ENCODE data around the gene SCEL.

SCEL gene

DNA sequence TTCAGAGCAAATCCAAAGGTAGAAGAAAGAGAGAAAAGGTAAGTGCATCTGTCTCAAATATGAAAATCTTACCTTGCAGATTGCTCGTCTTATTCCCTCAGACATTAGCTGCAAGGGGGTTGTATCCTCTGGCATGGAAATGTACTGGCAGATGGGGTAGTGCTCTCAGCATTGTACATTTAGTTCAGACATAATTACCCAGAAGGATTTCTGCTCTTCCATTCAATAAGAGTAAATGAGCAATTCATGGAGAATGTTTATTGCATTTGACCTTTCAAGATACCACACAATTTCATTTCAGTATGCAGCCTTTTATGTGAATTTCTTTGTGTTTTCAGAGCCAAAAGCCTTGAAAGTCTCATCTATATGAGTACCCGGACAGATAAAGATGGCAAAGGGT, 63.8 kb downstream of the SCEL start:
- Histone ChIP-seq H3K4me3 (ENCODE audit: low read depth in 1 of 2, low read length in 1 of 2) (no peak overlapping the region), H3K36me3 (no peaks in the 10 kb centered on the region), H3K27ac (no peak overlapping the region), H3K27me3 (no peaks in the 10 kb centered on the region), H3K4me1 (ENCODE audit: control insufficient read depth in 1 of 2, insufficient read depth in 1 of 2, low read depth in 1 of 2, low read length in 1 of 2) (no peaks in the 10 kb centered on the region), H3K9me3 (no peaks in the 10 kb centered on the region)
- TF ChIP-seq, protein P1, sequence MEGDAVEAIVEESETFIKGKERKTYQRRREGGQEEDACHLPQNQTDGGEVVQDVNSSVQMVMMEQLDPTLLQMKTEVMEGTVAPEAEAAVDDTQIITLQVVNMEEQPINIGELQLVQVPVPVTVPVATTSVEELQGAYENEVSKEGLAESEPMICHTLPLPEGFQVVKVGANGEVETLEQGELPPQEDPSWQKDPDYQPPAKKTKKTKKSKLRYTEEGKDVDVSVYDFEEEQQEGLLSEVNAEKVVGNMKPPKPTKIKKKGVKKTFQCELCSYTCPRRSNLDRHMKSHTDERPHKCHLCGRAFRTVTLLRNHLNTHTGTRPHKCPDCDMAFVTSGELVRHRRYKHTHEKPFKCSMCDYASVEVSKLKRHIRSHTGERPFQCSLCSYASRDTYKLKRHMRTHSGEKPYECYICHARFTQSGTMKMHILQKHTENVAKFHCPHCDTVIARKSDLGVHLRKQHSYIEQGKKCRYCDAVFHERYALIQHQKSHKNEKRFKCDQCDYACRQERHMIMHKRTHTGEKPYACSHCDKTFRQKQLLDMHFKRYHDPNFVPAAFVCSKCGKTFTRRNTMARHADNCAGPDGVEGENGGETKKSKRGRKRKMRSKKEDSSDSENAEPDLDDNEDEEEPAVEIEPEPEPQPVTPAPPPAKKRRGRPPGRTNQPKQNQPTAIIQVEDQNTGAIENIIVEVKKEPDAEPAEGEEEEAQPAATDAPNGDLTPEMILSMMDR (IDR thresholded peaks at IDR 0.05): no peak

DNA sequence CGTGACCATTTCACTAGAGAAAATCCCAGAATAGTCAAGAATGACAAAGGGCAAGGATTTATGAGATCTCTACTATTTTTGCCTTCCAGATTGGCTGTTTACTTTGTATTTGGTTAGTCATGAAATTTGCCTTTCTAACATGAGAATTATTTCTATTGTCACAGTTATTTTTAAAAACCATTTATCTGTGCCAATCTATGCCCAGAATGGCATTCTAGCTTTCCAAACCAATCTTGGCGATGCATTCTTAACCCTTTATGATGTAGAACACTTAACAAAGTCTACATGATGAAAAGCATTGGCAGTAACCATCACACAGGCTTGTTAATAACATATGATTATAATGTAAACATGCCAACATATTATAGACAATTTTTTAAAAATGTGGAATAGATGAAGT, 65.2 kb downstream of the SCEL start:
- Histone ChIP-seq H3K4me3 (ENCODE audit: low read depth in 1 of 2, low read length in 1 of 2) (no peak overlapping the region), H3K36me3 (no peaks in the 10 kb centered on the region), H3K4me1 (ENCODE audit: control insufficient read depth in 1 of 2, insufficient read depth in 1 of 2, low read depth in 1 of 2, low read length in 1 of 2) (no peaks in the 10 kb centered on the region), H3K27ac (no peak overlapping the region), H3K27me3 (no peaks in the 10 kb centered on the region), H3K9me3 (no peaks in the 10 kb centered on the region)
- TF ChIP-seq, protein P1 (IDR thresholded peaks at IDR 0.05): no peak

DNA sequence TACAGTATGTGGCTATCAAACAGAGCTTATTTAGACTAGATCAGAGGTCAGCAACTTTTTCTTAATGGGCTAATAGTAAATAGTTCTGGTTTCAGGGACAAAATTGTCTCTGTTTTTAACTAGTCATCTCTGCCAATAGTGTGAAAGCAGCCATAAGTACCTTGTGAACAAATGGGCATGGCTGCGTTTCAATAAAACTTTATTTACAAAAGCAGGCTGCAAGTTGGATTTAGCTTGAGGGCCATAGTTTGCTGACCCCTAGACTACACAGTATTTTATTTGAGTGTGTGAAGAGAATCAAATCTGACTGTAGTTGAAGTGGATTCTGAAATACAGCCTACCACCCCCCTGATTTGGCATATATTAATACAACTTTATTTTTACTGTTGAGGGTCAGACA, 75.6 kb downstream of the SCEL start:
- H3K4me1 ChIP-seq (ENCODE audit: control insufficient read depth in 1 of 2, insufficient read depth in 1 of 2, low read depth in 1 of 2, low read length in 1 of 2): no peaks in the 10 kb centered on the region

DNA sequence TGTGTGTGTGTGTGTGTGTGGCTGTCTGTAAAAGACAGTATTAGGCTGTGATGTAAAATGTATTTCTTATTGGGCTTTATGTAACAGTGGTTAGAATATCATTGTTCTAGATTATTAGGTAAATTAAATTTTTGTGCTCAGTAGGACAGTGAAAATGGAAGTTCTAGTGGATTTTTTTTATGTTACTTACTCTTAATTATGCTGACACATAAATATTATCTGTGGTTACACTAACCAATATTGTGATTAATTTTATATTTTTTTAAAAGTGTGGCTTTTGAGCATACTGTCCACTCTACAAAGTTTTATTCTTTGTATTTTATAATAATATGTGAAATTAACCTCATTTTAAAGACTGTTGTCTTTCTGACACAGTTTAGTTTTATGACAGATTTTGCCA, 80.5 kb downstream of the SCEL start:
- TF ChIP-seq, protein P1 (IDR thresholded peaks at IDR 0.05): no peak
- Histone ChIP-seq H3K36me3 (no peaks in the 10 kb centered on the region), H3K9me3 (no peaks in the 10 kb centered on the region)

More for the DNA sequence above, 75.6 kb downstream of the SCEL start:
- Histone ChIP-seq H3K27ac (no peak overlapping the region), H3K36me3 (no peaks in the 10 kb centered on the region), H3K9me3 (no peaks in the 10 kb centered on the region), H3K27me3 (no peaks in the 10 kb centered on the region), H3K4me3 (ENCODE audit: low read depth in 1 of 2, low read length in 1 of 2) (no peak overlapping the region)
- TF ChIP-seq, protein P1 (IDR thresholded peaks at IDR 0.05): no peak

DNA sequence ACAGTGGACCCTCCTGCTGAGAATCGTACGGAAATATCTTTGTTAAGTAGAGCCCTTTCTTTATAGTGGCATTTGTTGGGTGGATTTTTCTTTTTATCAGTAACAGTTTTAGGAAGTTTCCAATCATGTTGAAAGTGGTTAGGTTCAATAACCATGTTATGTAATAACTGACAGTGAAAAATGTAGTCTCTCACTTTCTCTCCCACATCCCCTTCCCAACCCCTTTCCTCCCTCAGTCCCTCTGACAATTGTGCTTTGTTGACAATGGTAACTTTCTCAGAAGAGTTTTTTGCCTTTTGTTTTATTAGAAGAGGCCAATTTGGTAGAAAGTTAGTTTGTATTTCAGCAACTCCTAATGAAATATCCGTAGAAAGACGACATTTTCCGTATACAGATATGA, 84.1 kb downstream of the SCEL start:
- no peak overlapping the region for H3K4me3 ChIP-seq (ENCODE audit: low read depth in 1 of 2, low read length in 1 of 2)
- no peaks in the 10 kb centered on the region for H3K9me3 ChIP-seq
- TF ChIP-seq, protein P1 (IDR thresholded peaks at IDR 0.05): no peak
- peaks cover 0 to 18% of the 10 kb centered on the region in 2 experiments for H3K4me1 ChIP-seq (ENCODE audit: control insufficient read depth in 1 of 2, insufficient read depth in 1 of 2, low read depth in 1 of 2, low read length in 1 of 2)
- no peaks in the 10 kb centered on the region for H3K27me3 ChIP-seq
- no peaks in the 10 kb centered on the region for H3K36me3 ChIP-seq
- H3K27ac ChIP-seq: no peak overlapping the region

More for the DNA sequence above, 80.5 kb downstream of the SCEL start:
- H3K27me3 ChIP-seq: no peaks in the 10 kb centered on the region
- H3K27ac ChIP-seq: no peak overlapping the region
- peaks cover 0 to 18% of the 10 kb centered on the region in 2 experiments for H3K4me1 ChIP-seq (ENCODE audit: control insufficient read depth in 1 of 2, insufficient read depth in 1 of 2, low read depth in 1 of 2, low read length in 1 of 2)
- H3K4me3 ChIP-seq (ENCODE audit: low read depth in 1 of 2, low read length in 1 of 2): no peak overlapping the region

DNA sequence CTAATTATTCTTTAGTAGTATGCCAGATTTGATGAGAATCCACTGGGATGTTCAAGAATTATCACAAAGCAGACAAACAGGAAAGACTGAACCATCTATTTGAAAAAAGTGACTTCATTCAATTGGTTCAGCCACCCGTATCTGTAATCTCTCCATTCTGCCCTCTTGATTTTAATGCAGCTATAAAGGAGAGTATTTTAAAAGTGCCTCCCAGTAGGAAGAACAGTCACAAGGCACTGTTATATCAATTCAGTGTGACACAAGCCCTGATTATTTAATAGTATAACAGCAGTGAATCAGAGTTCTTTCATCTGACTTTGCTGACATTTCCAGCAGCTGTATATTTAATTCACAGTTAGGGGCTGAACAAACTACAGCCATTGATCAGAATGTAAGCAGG, 84.6 kb downstream of the SCEL start:
- no peaks in the 10 kb centered on the region for H3K27me3 ChIP-seq
- H3K9me3 ChIP-seq: no peaks in the 10 kb centered on the region
- H3K4me1 ChIP-seq (ENCODE audit: control insufficient read depth in 1 of 2, insufficient read depth in 1 of 2, low read depth in 1 of 2, low read length in 1 of 2): peaks cover 0 to 18% of the 10 kb centered on the region in 2 experiments
- H3K27ac ChIP-seq: no peak overlapping the region
- no peaks in the 10 kb centered on the region for H3K36me3 ChIP-seq
- TF ChIP-seq, protein P1 (IDR thresholded peaks at IDR 0.05): no peak
- H3K4me3 ChIP-seq (ENCODE audit: low read depth in 1 of 2, low read length in 1 of 2): no peak overlapping the region
